Measurements from ENCODE around the gene CTSZ.

Gene CTSZ

GRCh38 chr20:58963060-58963584 is 43.9 kb downstream of the CTSZ start:
- H3K9ac ChIP-seq (ENCODE audit: low read depth, low read length, poor library complexity, severe bottlenecking), result no peak overlapping the region
- no peaks in the 10 kb centered on the region for H3K36me3 ChIP-seq (ENCODE audit: insufficient read depth, low read length)
- peaks cover 6% of the 10 kb centered on the region for H3K27me3 ChIP-seq (ENCODE audit: insufficient read depth, low read length, poor library complexity, severe bottlenecking)
- no peaks in the 10 kb centered on the region for H3K79me2 ChIP-seq (ENCODE audit: insufficient read depth, low read length)
- H3K9me2 ChIP-seq (replicated peaks; ENCODE audit: low read depth, low read length), result no peaks in the 10 kb centered on the region
- H2AFZ ChIP-seq (ENCODE audit: low read length), result no peak overlapping the region
- no peak overlapping the region for H3K4me3 ChIP-seq (ENCODE audit: low read length, poor library complexity, severe bottlenecking)
- H4K20me1 ChIP-seq (ENCODE audit: insufficient read depth, low read length, poor library complexity, severe bottlenecking), result no peaks in the 10 kb centered on the region
- no peaks in the 10 kb centered on the region for H3K4me1 ChIP-seq (ENCODE audit: insufficient read depth, low read length, poor library complexity, severe bottlenecking)
- H3K4me2 ChIP-seq (ENCODE audit: low read depth, low read length, poor library complexity, severe bottlenecking), result no peak overlapping the region
- no peaks in the 10 kb centered on the region for H3F3A ChIP-seq (ENCODE audit: low read depth)
- H3K9me3 ChIP-seq (ENCODE audit: insufficient read depth, low read depth, low read length), result no peaks in the 10 kb centered on the region
- no peak for TF ChIP-seq EZH2phosphoT487 (IDR thresholded peaks at IDR 0.05; ENCODE audit: borderline replicate concordance)
- TF ChIP-seq CTCF (conservative IDR thresholded peaks at IDR 0.05; ENCODE audit: low read length), result no peak

GRCh38 chr20:58959652-58960051 is 47.4 kb downstream of the CTSZ start:
- H3K79me2 ChIP-seq (ENCODE audit: insufficient read depth, low read length), result no peaks in the 10 kb centered on the region
- no peaks in the 10 kb centered on the region for H3K27me3 ChIP-seq (ENCODE audit: insufficient read depth, low read length, poor library complexity, severe bottlenecking)
- H3K9me3 ChIP-seq (ENCODE audit: insufficient read depth, low read depth, low read length), result no peaks in the 10 kb centered on the region
- H3K36me3 ChIP-seq (ENCODE audit: insufficient read depth, low read length), result no peaks in the 10 kb centered on the region
- H3F3A ChIP-seq (ENCODE audit: low read depth), result no peaks in the 10 kb centered on the region
- H3K9me2 ChIP-seq (replicated peaks; ENCODE audit: low read depth, low read length), result no peaks in the 10 kb centered on the region
- no peak overlapping the region for H2AFZ ChIP-seq (ENCODE audit: low read length)
- TF ChIP-seq CTCF (conservative IDR thresholded peaks at IDR 0.05; ENCODE audit: low read length) (no peak), EZH2phosphoT487 (IDR thresholded peaks at IDR 0.05; ENCODE audit: borderline replicate concordance) (no peak)
- H4K20me1 ChIP-seq (ENCODE audit: insufficient read depth, low read length, poor library complexity, severe bottlenecking), result no peaks in the 10 kb centered on the region
- H3K4me3 ChIP-seq (ENCODE audit: low read length, poor library complexity, severe bottlenecking), result no peak overlapping the region
- no peak overlapping the region for H3K4me2 ChIP-seq (ENCODE audit: low read depth, low read length, poor library complexity, severe bottlenecking)
- no peak overlapping the region for H3K9ac ChIP-seq (ENCODE audit: low read depth, low read length, poor library complexity, severe bottlenecking)
- no peaks in the 10 kb centered on the region for H3K4me1 ChIP-seq (ENCODE audit: insufficient read depth, low read length, poor library complexity, severe bottlenecking)

GRCh38 chr20:58956078-58956477 is 51.0 kb downstream of the CTSZ start:
- no peak for TF ChIP-seq CTCF (conservative IDR thresholded peaks at IDR 0.05; ENCODE audit: low read length)
- no peak for TF ChIP-seq EZH2phosphoT487 (IDR thresholded peaks at IDR 0.05; ENCODE audit: borderline replicate concordance)
- no peak overlapping the region for H3K9ac ChIP-seq (ENCODE audit: low read depth, low read length, poor library complexity, severe bottlenecking)
- peaks cover 4% of the 10 kb centered on the region for H3K27me3 ChIP-seq (ENCODE audit: insufficient read depth, low read length, poor library complexity, severe bottlenecking)

More at GRCh38 chr20:58956078-58956477, 51.0 kb downstream of the CTSZ start:
- Histone ChIP-seq H3K9me3 (ENCODE audit: insufficient read depth, low read depth, low read length) (no peaks in the 10 kb centered on the region), H3K79me2 (ENCODE audit: insufficient read depth, low read length) (no peaks in the 10 kb centered on the region), H3K4me3 (ENCODE audit: low read length, poor library complexity, severe bottlenecking) (no peak overlapping the region), H3K4me2 (ENCODE audit: low read depth, low read length, poor library complexity, severe bottlenecking) (no peak overlapping the region), H3K36me3 (ENCODE audit: insufficient read depth, low read length) (no peaks in the 10 kb centered on the region), H3F3A (ENCODE audit: low read depth) (no peaks in the 10 kb centered on the region), H3K4me1 (ENCODE audit: insufficient read depth, low read length, poor library complexity, severe bottlenecking) (no peaks in the 10 kb centered on the region), H3K9me2 (replicated peaks; ENCODE audit: low read depth, low read length) (no peaks in the 10 kb centered on the region), H2AFZ (ENCODE audit: low read length) (no peak overlapping the region), H4K20me1 (ENCODE audit: insufficient read depth, low read length, poor library complexity, severe bottlenecking) (no peaks in the 10 kb centered on the region)
